Left ventricle myocardium superior (tissue), 1 donor: ENCODE results near the gene AARS2. TPM values are rescaled to one million over a fixed set of nuclear protein-coding genes. Genes with fewer than 3 reads are reported as not detected.

Experiments used
- ATAC-seq: fragments of 200-7000 bp; cut with Tn5 transposase; one replicate; pipeline ENCODE4 v1.9.1; 2020; ENCODE audit warnings: mild to moderate bottlenecking, moderate library complexity
- DNase-seq: peaks from one replicate; pipeline ENCODE4 v3.0.0-alpha.2; 2020
- intact Hi-C: fragments of 100-400 bp; cut with micrococcal nuclease; formaldehyde crosslinking; loops from one replicate; pipeline ENCODE4 v1.11.0; 2022
- total RNA-seq: library from RNA; stranded (reverse); fragmentation: NEBNext Ultra II Directional; extraction: Animal tissue kit (Norgen Biotek cat#: 25700); gene quantifications from one replicate; pipeline ENCODE4 v1.2.1, GENCODE V29; 2021
- donor health status: DM: no; HTN: yes; CAD: no; lungs with severe emphysema.

AARS2 gene
- total RNA-seq, 1 donor from 2014 or later = 11.5 TPM

GRCh38 chr6:44305200-44305725 is 7.9 kb downstream of the AARS2 start:
- DNase-seq (no peak), ATAC-seq (no peak)
- intact Hi-C loops = no loop called here

- DNase-seq (peak; percentile 45), ATAC-seq (no peak)
- intact Hi-C loops = no loop called here
Measured at GRCh38 chr6:44304282-44305199, 8.6 kb downstream of the AARS2 start.

DNA sequence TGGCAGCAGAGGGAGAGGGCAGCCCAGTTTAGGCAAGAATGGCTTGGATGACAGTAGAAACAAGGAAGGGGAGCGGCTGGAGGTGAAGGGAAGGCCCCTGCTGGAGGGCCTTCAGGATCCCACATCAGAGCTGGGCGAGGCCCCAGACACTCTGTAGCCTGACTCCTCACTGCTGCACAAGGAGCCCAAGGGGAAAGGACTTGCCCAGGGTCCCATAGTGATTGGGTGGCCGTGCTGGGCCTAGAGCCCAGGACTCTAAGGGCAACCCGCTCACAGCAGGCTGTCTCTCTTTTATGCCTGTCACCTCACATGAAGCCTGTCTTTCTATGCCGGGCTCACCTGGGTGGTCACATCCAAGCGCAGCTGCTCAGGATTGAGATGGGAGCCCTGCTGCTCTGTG is 9.3 kb downstream of the AARS2 start:
- DNase-seq (no peak), ATAC-seq (no peak)
- intact Hi-C loops = no loop called here

DNA sequence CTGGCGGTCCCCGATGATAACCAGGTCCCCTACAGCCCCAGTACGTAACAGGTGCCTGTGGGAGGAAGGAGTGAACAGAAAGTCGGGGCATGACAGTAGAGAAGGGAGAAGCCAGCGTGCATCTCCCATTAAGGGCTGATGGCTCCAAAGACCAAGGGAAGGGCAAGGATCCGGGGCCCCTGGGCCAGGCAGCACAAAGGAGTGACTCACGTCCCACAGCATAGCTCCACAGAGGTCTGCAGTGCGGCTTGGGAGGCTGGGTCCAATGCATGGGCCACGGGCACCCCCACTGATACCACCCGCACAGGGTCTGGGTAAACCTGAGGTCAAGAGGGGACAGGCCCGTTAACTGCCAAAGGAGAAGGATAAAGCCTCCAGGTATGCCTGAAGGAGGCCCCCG is 10.3 kb downstream of the AARS2 start:
- intact Hi-C loops = no loop called here
- ATAC-seq (no peak), DNase-seq (no peak)

DNA sequence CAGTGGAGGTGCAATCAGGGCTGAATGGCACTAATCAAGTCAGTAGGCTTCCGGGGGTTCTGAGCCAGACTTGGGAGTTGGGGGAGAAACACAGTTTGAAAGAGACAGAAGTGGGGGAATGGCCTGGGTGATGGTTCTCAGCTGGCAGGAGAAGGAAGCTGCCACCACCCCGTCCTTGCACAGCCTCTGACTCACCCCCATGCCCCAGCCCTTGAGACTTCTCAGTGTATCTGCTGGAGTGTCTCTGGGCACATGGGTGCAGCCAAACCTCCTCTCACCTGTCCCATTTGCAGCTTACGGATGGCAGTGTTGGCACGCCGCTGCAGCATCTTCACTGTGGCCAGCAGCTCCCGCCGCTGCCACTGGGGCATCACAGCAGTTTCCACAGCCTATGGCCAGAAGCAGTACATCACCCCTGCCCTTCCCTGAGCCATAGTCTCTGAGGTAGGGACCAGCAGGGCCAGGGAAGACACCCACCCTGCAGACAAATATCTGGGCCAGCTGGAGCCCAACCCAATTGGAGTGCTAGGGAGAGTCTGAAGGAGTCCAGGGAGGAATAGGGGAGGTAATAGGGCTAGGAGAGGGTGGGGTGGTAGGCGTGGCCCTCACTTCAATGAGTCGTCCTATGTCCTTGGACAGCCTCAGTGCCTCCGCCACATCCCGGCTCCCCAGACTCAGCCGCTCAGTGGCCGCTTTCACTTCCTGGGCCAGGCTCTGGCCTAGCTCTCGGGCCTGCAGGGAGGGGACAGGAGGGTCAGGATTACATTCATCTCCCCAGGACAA is 11.2 kb downstream of the AARS2 start:
- no peak for DNase-seq
- intact Hi-C loops = no loop called here
- ATAC-seq = no peak

DNA sequence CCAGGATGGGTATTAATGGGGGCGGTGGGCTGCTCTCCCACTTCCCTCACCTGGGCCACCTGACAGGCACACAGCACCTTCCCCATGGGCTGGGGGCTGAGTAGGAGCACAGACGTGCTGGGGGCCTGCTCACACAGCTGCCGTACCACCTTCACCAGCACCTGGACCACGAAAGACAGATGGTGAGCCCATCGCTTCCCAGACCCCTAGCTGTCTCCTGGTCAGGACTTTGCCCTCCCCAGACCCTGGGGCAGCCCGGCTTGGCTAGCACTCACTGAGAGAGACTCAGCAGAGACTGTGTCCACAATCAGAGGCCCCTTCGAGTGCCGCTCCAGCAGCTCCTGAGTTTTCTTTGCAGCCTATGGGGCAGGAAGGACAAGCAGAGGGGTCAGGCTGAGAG is 12.0 kb downstream of the AARS2 start:
- intact Hi-C loops = no loop called here
- no peak for DNase-seq
- ATAC-seq = no peak

DNA sequence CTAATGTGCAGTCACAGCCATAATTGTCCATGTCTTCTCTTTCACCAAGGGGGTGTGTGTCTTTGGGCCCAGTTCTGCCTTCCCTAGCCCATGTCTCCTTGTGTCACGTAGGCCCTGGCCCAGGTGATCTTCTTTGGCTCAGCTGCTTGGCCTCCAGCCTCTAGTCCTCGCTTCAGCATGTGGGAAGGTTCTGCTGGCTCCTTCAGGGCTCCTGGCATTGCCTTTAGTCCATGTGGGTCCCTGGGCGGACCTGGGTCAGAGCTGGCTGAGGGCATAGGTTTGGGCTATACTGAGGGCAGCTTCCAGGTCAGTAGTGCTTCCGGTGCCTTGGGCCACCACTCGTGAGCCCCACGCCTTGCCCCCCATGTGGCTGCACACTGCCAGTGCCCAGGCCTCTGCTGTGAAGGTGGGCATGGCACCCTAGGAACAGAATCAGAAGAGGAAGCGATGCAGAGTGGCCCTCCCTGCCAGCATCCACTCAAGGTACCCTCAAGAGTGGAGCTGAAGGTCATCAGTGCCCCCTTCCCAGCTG is 12.8 kb downstream of the AARS2 start:
- ATAC-seq = no peak
- no peak for DNase-seq
- intact Hi-C loops = no loop called here

- ATAC-seq (no peak), DNase-seq (no peak)
- intact Hi-C loops = no loop called here
Measured at GRCh38 chr6:44298864-44299263, 14.3 kb downstream of the AARS2 start.

- intact Hi-C loops = no loop called here
- ATAC-seq = peak; percentile 7
- DNase-seq = no peak
Measured at GRCh38 chr6:44298055-44298803, 14.9 kb downstream of the AARS2 start.

- ATAC-seq (peak; percentile 88), DNase-seq (peak; percentile 74)
- intact Hi-C loops = no loop called here
Measured at GRCh38 chr6:44297063-44298038, 15.8 kb downstream of the AARS2 start.

DNA sequence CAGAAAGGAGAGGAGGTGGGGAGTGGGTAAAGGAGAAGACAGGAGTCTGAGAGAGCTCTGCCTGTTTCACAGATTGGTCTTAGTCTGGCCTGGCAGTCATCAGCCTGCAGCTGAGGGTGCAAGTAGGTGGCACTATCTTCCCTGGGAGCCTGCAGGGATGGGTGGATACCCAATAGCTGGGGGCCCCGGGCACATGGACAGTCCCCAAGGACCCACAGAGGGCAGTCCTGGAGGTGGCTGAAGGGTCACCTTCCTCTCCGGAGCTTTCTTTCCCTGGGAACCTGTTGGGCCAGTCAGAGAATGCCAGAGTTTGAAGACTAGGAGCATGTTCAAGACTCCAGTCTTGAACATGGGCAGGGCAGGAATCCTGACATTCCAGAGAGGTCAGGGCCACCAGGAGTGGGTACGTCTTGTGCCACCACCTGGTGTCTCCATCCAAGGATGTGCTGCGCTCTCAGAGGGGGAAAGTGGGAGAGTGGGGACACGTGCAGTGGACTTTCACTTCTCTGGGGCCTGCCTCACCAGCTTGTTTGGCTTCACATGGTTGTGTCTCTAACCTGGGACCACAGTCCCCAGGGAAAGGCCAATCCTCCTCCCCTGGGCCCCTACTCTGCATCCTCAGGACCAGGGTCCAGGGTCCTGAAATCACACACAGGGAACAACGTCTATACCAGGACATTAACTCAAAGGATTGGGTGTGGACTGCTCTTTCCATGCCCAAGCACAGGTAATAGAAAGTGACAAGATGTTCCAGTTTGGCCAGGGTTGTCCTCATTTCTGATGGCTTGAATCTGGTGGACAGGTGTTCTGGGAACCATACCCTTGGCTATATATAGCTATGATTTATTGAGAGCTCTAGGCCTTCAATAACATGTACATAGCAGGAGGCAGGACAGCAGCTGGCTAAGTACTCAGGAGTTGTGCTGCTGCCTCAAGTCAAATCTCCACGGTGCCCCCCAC is 18.0 kb downstream of the AARS2 start:
- intact Hi-C loops = no loop called here
- ATAC-seq (no peak), DNase-seq (no peak)

DNA sequence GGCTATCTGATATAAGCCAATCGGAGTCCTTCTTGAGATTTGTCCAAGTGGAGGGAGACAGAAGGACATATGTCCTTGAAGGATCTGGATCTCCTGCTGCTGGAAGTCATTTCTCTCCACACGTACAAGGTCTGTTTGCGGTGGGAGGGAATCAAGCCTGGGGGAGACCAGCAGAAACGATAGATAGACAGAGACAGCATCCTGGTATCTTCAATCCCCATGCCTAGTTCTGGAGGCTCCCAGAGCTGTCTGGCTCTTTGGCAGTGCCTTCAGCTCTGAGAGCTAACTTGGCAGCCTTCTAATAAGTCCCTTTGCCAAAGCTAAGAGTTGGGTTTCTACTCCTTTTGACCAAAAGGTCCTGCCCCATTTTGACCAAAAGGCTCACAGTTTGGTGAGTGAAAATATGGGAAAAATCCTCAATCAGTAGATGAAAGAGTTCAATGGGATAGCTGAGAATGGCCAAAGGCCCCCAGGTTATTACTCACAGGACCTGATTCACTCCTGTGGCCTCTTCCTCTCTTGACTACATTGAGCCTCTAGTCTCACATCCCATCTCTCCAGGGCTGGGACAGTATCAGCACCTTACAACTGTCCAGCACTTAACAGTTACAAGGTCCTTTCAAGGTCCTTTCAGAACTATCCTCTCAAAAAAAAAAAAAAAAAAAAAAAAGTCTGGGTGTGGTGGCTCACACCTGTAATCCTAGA is 20.3 kb downstream of the AARS2 start:
- intact Hi-C loops = no loop called here
- ATAC-seq (no peak), DNase-seq (no peak)

GRCh38 chr6:44291841-44292240 is 21.3 kb downstream of the AARS2 start:
- DNase-seq (no peak), ATAC-seq (no peak)
- intact Hi-C loops = no loop called here

- no peak for ATAC-seq
- DNase-seq = peak; percentile 1
- intact Hi-C loops = no loop called here
Measured at GRCh38 chr6:44289726-44290260, 23.4 kb downstream of the AARS2 start.

DNA sequence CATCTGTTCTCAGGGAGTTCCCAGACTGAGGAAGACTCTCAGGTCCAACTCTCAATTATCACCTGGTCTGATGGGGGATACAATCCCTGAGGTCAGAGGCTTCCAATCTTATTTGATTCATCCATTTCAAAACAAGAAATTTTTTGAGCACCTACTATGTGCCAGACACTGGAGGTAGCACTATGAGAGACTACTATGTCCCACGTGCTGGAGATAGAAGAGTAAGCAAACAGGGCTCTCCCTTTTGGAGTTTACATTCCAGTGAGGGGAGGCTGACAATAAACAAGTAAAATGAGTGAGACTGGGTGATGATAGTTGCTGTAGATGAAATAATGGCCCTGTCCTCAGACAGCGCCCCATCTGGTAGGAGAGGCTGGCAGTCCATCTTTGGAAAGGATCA is 26.4 kb downstream of the AARS2 start:
- ATAC-seq (no peak), DNase-seq (no peak)
- intact Hi-C loops = no loop called here

DNA sequence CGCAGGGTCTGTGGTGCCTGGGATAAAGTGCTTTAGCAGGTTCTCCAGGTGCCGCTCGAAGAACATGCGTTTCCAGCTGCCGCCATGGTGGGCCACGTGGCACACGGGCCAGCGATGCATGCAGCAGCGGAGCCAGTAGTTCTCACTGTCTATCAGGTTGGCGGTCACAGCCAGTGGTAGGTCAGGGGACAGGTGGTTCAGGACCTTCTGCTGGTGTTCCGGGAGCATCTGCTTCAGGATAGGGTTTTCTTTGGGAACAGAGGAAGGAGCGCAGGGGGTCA is 26.9 kb downstream of the AARS2 start:
- ATAC-seq (no peak), DNase-seq (no peak)
- intact Hi-C loops = no loop called here
